Bone marrow (tissue), 2 donors: Measurements from ENCODE around the gene LHFPL2.
"Not testable (repeated sequence)": the region's sequence is repeated elsewhere in the genome, so short reads cannot be mapped to it uniquely, and the experiment has no call there.

Experiments
- DNase-seq, 2 donors: peaks; one replicate each; lab custom pipeline; 2025; lab: John Stamatoyannopoulos, UW

Gene LHFPL2

DNA sequence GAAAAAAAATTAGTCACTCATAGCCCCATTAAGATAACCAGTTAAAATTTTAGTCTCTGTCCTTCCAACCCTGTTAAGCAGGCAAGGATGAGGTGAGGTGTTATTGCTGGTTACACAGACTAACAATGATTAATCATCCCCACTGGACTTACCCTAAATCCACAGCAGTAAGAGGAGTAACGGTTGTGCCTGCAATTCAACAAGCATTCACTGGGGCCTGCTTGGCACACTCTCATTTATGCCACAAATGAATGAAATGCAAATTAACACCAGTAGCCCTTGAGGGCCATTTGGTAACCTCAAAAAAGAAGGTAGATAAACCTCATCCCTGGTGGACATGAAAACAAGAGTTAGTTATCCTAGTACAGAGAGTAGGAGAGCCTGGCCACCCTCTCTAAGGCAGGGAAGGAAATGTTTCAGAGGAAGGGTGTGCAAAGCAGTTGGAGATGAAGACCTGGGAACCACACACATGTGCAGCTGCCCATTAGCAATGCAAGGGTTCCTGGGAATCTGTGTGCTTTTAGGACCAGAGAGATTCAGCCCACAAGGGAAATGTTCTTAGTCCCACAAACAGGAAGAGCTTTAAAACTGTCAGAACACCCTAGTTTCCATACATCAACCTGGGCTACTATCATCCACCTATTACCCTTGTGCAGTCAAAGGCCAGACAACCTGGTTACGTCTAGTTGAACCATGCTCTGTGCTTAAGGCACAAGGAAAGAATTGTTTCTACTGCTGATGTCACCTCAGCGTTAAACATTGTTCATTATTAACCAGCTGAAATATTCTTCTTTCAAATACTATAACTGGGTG is 7.7 kb downstream of the LHFPL2 start:
- DNase-seq = no peak

- no peak for DNase-seq
Observed at GRCh38 chr5:78639791-78640190, 8.8 kb downstream of the LHFPL2 start.

GRCh38 chr5:78638973-78639669 is 9.5 kb downstream of the LHFPL2 start:
- DNase-seq = no peak

DNA sequence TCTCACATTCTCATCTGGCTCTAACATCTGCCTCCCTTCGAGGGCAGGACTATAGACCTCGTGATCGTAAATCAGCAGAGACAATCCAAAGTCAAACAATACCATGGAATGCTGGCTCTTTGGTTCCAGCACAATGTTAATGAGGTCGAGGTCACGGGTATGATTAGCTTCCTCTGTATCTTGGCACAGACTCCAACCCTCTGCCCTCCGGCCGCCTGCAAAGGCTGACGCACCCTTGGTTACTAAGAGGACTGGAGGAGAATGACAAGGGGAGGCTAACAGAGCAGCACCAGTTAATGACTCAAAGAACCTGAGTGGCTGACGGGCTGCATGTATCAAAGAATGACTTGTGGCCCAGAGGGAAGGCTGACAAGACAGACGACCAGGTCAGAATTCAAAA is 10.1 kb downstream of the LHFPL2 start:
- no peak for DNase-seq

GRCh38 chr5:78637468-78637867 is 11.1 kb downstream of the LHFPL2 start:
- DNase-seq = no peak

DNA sequence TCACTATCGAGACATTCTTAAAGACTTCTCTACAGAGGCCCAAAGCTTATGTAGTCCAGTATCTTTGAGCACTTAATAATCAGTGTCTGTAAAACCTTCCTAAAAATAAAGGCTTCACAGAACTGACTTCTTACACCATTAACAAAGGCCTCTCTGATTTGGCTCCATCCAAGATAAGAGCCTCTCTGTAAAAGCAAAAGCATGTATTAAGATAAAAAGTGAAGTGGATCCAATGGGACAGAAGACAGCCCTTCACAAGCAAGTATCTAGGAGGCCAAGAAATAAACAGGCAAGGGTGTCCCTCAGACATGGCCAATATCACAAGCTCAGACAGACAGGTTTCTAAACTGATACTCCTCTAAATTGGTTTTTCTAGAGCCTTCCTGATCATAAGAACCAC is 11.9 kb downstream of the LHFPL2 start:
- DNase-seq = no peak

- DNase-seq = peak in 1 of 2 donors; percentile 10
Observed at GRCh38 chr5:78634634-78635033, 13.9 kb downstream of the LHFPL2 start.

DNA sequence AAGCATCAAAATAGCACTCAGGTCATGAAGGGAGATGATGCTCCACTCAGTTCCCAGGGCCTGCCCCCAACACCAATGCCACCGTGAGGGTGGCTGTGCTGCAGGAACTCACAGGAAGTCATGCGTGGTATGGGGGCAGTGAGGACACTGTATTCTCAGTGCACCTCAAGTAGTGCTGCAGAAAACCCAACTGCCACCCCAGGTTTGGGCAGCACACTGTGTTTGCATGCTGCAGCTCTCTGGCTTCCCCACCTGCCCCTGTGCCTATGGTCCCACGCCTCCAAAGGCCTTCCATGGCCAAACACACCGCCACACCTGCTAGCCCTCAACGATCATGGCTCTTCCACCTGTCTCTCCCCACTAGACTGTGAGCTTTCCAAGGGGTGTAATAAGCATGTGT is 14.3 kb downstream of the LHFPL2 start:
- DNase-seq = no peak

DNA sequence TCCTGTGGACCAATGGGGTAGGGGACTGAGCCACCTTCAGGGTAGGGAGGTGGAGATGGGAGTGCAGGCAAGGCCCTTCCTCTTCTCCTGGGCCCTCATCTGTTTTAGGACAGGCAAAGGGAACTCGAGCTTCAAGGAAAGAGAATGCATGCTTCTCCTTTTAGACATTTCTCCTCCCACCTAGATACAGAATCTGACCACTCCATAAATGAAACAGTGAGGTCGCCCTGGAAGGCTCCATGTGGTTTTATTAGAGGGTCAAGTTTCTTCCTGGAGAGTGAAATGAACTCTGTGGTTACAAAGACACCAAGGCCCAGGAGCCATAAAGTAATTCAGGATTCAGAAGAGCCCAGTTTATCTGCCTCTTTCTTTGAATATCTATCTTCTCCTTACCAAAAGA is 14.9 kb downstream of the LHFPL2 start:
- DNase-seq = no peak

DNA sequence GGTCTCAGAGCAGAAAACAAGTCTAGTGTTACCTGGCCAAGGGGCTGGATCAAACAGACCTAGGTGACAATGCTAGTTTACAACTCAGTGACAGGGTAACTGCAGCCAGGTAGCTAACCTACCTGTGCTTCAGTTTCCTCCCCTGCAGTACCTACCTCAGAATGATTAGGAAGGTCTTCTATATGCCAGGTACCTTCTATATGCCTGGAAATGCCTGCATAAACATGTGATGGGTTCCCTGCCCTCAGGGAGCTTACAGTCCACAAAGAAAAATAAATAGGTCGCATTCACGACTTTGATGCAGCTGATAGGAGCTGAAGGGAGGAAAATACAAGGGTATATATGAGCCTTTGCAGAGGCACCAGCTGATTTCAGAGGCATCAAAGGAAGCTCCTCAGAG is 16.1 kb downstream of the LHFPL2 start:
- no peak for DNase-seq

DNA sequence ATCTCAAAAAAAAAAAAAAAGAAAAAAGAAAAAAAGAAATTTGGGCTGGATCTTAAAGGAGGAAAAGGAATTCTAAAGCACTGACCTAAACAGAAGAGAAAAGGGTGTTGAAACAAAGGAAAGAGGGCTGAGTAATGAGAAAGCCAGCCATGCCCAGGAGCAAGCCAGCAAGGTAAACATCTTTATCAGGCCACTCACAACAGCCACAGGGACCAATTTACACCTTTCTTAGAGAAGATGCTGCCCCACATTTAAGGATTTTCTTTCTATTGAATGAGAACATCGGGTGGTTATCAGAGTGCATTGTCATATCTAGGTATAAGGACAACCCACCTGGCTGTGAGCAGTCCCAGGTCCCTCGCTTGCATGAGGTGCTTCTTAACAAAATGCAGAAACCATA is 16.6 kb downstream of the LHFPL2 start:
- no peak for DNase-seq

- no peak for DNase-seq
Observed at GRCh38 chr5:78630047-78630446, 18.5 kb downstream of the LHFPL2 start.

DNA sequence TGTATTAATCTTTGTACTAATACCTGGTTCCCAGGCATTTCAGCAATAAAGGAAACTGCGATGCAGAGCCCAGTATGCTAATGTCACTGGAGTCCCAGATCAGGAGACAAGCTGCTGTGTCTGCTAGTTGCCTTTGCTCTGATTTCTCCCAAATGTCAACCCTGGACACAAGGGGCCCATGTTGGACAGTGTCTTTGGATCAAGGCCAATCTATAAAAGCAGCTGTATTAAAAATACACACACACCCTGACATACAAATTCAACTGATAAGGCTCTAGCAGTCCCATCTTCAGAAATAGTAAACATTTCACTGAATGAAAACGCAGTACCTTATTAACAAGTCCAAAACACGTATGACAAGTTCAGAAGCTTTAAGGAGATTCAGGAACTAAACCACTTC is 18.9 kb downstream of the LHFPL2 start:
- DNase-seq = no peak

GRCh38 chr5:78628270-78628992 is 20.1 kb downstream of the LHFPL2 start:
- DNase-seq = no peak

- no peak for DNase-seq
Observed at GRCh38 chr5:78627766-78628165, 20.8 kb downstream of the LHFPL2 start.

- no peak for DNase-seq
Observed at GRCh38 chr5:78627175-78627574, 21.4 kb downstream of the LHFPL2 start.

DNA sequence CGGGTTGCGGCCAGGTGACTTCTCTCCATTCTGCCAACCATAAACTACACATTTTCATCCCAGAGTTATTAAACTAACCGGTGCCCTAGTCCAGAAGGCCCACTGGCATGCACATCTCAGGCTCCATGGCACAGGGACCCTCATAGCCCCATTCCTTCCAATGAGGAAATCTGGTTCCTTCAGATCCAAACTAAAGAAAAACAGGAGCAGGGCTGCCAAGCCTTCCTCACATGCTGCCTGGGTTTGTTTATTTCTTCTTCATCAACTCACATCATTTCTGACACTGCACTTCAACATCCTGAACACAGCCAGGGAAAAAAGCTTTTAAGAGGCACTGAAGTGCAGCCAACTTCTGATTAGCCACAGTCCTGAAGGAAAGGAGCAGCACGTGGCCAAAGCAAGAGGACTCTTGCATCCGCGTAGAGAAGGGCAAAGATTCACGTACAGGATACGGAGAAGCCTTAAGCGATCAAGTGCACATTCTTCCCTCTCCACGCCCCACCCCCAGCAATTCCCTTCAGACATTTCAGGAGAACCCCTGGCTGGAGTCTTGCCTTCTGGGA is 22.5 kb downstream of the LHFPL2 start:
- no peak for DNase-seq

GRCh38 chr5:78624992-78625391 is 23.6 kb downstream of the LHFPL2 start:
- DNase-seq = no peak

DNA sequence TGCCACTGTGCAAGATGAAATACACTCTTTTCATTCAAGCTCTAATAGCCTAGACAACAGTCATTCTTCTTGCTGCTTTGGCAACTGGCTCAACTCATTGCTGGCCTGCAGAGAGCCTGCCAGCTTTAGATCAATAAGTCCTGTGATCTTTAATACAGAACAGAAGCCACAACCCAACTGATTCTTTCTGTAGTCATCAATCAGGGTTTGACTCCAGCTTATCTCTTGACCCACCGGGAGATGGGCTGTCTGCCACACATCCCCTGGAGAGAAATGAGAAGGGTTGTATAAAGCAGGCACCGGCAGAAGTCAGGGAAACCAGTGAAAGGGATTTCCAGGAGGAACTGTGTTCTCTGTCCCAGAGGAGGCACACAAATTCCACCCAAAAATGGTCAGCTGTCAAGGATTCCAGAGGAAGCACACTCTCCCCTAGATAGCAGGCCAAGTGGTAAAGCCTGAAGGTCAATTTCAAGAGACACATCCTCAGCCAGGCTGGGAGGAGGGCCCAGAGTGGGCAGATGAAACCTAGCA is 24.5 kb downstream of the LHFPL2 start:
- no peak for DNase-seq

DNA sequence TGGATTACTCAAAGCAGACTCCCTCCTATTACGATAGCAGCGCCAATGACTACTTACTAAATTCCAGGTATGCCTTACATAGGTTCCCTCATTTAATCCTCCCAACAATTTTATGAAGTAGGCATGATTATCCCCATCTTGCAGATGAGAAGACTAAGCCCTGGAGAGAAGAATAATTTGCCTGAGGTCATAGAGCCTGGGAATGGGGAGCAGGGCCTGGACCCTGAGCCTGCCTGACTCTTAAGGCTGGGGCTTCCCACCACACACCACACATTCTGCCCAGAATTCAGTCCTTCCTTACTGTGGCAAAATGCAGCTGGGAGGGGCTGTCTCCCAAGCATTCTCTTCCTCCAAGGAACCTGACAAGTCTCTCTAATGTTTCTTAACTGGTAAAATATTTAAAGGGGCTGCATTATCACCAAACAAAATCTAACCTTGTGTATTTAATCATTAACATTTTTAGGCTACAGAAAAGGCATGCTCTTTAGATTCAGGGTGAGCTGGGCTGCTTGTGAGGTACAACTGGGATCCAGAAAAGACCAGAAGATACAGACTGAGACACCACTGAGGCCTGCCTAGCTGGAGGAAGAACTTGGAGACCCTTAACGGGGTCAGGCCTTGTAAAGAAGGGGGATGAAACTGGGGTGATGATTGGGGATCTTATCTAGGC is 26.1 kb downstream of the LHFPL2 start:
- DNase-seq = no peak

DNA sequence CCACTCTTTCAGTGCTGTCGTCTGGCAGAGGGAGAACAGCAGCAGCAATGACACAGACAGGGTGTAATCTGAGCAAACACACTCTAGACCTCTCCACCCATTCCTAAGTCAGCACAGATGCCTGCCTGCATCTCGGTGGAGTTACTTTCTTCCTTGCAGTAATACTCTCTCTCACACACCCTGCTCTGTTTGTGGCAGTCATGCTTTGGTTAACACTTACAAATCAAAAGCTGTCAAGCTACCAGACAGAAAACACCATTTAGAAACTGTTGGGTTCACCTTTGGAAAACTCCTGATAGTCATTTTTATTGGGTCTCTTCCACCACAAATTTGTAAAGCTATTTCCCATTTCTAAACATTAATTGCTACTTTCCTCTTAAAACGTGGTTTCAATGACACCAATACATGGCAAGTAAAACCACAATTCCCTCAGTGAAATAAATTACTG is 27.3 kb downstream of the LHFPL2 start:
- DNase-seq = no peak

DNA sequence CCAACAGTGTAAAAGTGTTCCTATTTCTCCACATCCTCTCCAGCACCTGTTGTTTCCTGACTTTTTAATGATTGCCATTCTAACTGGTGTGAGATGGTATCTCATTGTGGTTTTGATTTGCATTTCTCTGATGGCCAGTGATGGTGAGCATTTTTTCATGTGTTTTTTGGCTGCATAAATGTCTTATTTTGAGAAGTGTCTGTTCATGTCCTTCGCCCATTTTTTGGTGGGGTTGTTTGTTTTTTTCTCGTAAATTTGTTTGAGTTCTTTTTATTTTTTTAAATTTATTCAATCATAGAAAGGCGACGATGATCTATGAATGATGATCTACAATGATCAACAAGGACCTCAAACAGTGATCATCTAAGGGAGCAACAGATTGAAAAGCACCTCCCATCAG is 28.5 kb downstream of the LHFPL2 start:
- DNase-seq = not testable (repeated sequence)
